AG04450 (cell line): ENCODE results near the gene DGKG. TPM values are rescaled to one million over a fixed set of nuclear protein-coding genes. Genes with fewer than 3 reads are reported as not detected.

Experiments
- CTCF ChIA-PET: fragments of 300-600, 350-600 bp; formaldehyde crosslinking; extraction: SDS; loops from one replicate; lab custom pipeline; 2022; ENCODE audit warnings: antibody characterized with exemption, inconsistent platforms; lab: Charles Lee
- POLR2A ChIA-PET: fragments of 350-600 bp; formaldehyde crosslinking; extraction: SDS; loops from one replicate; lab custom pipeline; 2021; ENCODE audit warnings: antibody characterized with exemption, inconsistent platforms; lab: Yijun Ruan, JAX
- DNase-seq: peaks from one replicate; pipeline ENCODE4 v3.0.0-alpha.2; 2011; ENCODE audit warnings: low read depth, low spot score
- H3K27ac ChIP-seq: one replicate; pipeline ENCODE4 v1.5.1; 2012; ENCODE audit warnings: low read depth, low read length, control low read depth
- H3K27me3 ChIP-seq: one replicate; pipeline ENCODE4 v1.6.0; 2012; ENCODE audit warnings: low read length; ENCODE audit not compliant: control insufficient read depth, insufficient read depth
- H3K4me3 ChIP-seq: 2 replicates; pipeline ENCODE4 v1.5.1; 2011; ENCODE audit warnings: mild to moderate bottlenecking, low read depth, low read length, control low read depth
- H3K9me3 ChIP-seq: 2 replicates; pipeline ENCODE4 v1.5.1; 2012; ENCODE audit warnings: low read length; ENCODE audit not compliant: control insufficient read depth, insufficient read depth
- polyA plus RNA-seq: library from polyadenylated mRNA; depleted of rRNA; stranded (reverse); fragments of >200 nt; gene quantifications from 2 replicates; pipeline ENCODE4 v1.2.3, GENCODE V29; 2011
- TF ChIP-seq, protein P1 (sequence below): IDR thresholded peaks from 2 replicates; pipeline ENCODE4 v1.5.1; 2011; ENCODE audit warnings: low read depth, low read length, control low read depth, inconsistent platforms

DGKG gene
- polyA plus RNA-seq, 1 experiment = 5.1 TPM

DNA sequence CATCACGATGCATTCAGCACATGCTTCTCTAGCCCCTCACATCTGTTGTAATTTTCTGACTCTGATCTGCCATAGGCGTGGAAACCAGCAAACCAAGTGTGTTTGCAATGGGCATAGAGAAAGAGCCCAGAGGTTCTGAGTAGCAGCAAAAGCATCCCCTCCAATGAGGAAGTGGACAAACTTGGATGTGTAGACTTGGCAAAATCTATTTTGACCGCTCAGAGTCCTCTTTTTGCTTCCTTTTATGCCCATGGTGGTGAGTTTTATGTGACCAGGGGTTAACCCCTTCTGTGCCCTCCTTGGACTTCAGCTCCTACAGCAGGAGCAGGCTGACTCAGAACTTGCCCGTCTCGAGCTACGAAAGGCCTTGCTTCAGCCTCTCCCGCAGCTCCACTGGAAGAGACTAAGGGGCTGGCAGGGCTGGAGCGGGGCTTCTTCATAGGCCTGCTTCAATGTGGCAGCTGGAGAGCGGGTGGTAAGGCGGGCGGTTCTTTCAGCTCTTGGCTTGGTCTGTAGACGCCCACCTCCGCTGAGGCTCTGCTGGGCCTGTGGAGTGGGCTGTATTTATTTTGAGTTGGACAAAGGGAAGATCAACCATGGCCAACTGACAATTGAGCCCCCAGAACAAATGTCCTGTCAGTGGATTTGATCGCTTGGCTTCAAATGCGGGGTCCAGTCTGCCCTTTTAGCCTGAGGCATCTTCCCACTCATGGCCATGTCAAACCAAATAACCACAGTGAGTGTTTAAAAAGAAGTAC is 246.6 kb downstream of the DGKG start:
- CTCF ChIA-PET = interaction anchor here (0.7 to 1.3 kb wide), 2 partner anchors 132 to 215 kb away, joined by 4 read pairs; no protein-coding TSS in a partner anchor
- Histone ChIP-seq H3K9me3 (no peaks in the 10 kb centered on the region), H3K27ac (no peak overlapping the region), H3K27me3 (peaks cover 25% of the 10 kb centered on the region), H3K4me3 (no peak overlapping the region)
- no peak for DNase-seq
- POLR2A ChIA-PET = interaction anchor here (0.6 kb wide), 1 partner anchor 81 kb away, joined by 3 read pairs; no protein-coding TSS in a partner anchor
- TF ChIP-seq, protein P1, sequence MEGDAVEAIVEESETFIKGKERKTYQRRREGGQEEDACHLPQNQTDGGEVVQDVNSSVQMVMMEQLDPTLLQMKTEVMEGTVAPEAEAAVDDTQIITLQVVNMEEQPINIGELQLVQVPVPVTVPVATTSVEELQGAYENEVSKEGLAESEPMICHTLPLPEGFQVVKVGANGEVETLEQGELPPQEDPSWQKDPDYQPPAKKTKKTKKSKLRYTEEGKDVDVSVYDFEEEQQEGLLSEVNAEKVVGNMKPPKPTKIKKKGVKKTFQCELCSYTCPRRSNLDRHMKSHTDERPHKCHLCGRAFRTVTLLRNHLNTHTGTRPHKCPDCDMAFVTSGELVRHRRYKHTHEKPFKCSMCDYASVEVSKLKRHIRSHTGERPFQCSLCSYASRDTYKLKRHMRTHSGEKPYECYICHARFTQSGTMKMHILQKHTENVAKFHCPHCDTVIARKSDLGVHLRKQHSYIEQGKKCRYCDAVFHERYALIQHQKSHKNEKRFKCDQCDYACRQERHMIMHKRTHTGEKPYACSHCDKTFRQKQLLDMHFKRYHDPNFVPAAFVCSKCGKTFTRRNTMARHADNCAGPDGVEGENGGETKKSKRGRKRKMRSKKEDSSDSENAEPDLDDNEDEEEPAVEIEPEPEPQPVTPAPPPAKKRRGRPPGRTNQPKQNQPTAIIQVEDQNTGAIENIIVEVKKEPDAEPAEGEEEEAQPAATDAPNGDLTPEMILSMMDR = no peak

DNA sequence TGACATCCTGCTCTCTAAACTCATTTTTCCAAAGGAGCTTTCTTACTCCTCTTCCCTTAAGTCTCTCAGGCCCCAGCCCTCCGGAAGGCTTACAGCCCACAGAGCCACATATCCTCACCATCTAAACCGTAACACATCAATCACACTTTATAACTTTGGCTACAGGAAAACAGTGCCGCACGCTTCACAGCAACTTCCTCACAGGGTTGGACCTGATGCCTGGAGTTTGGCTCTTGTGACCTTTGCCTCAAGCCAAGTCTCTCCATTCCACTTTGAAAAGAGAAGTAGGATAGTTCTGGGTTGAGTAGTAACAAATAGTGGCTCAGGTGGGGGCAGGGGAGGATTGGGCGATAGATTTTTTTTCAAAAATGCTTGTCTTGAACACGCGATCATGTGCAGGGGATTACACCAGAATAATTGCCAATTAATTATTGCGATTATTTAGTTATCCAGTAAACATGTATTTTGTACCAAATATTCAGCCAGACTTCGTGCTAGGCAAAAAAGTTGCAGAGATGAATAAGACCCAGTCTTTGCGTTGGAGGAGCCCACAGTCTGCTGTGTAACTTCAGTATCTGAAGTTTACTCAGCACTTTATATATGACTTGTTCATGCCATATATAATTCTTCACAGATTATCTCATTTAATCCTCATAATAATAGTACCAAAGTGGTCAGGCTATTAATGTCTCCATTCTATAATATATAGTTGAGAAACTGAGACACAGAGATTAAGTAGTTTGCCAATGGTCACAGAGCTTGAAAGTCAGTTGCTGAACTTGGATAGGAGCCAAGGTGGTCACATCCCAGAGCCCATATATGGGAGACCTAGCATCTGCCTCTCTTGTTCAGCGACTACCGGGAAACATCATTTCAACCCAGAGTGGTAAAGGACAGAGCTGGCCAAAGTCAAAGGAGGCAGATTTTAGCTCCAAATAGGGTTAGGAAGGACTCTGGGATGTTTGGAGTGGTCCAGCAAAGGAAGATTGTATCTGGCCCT is 250.8 kb downstream of the DGKG start:
- Histone ChIP-seq H3K4me3 (no peak overlapping the region), H3K27ac (no peak overlapping the region), H3K9me3 (peaks cover 3% of the 10 kb centered on the region; the same call in 1 of the 2 replicates), H3K27me3 (peaks cover 15% of the 10 kb centered on the region)
- ChIA-PET CTCF (interaction anchor here (0.5 to 1.9 kb wide), 2 partner anchors 118 to 429 kb away, joined by 3 to 12 read pairs; no protein-coding TSS in a partner anchor), POLR2A (no interaction called here)
- DNase-seq = no peak
- TF ChIP-seq, protein P1 = no peak

DNA sequence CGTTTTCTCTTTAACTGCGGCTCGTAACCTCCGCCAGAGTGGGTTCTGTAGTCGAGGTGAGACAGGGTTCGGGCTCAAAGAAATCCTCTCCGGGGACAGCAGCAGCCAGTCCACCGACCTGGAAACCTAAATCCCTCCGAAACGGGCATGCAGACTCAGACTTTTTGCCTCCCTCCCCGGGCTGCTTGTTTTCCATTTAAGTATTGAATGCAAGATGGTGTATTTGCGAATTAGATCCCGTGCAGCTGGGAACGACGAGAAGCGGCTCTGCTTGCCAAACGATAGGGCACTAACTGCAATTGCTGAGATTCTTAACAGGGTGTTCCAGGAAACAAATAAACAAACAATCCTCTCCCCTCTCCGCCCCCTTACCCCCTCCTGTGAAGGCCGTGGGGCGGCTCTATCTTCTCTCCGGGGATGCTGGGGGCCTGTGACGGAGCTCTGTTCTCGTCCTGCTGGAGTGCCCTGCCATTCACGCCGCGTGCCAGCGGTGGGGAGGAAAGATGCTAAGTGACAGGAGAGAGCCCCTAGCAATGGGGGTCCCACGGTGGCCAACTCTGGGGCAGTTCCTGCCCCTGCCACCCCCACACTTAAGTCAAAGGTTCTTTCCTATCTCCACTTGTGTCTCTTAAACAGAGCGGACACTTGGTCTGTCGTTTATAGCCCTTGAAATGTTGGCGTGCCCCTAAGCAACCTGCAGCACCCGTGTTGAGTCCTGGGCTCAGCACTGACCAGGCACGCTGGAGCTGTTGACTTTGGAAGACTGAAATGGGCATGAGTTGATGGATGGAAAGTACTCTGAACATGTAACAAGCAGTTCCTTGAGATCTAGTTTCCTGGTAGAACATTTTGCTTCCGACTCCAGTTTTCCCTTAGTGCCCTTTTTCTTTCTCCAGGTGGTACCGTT is 251.9 kb downstream of the DGKG start:
- no peak for DNase-seq
- Histone ChIP-seq H3K27me3 (peaks cover 13% of the 10 kb centered on the region), H3K9me3 (peaks cover 3% of the 10 kb centered on the region; the same call in 1 of the 2 replicates), H3K4me3 (peak overlapping the region; percentile 61), H3K27ac (peak overlapping the region; percentile 90)
- POLR2A ChIA-PET = no interaction called here
- CTCF ChIA-PET = interaction anchor here (0.5 to 1.9 kb wide), 4 partner anchors 163 to 507 kb away, joined by 3 to 12 read pairs (median 6); no protein-coding TSS in a partner anchor
- TF ChIP-seq, protein P1 = no peak

DNA sequence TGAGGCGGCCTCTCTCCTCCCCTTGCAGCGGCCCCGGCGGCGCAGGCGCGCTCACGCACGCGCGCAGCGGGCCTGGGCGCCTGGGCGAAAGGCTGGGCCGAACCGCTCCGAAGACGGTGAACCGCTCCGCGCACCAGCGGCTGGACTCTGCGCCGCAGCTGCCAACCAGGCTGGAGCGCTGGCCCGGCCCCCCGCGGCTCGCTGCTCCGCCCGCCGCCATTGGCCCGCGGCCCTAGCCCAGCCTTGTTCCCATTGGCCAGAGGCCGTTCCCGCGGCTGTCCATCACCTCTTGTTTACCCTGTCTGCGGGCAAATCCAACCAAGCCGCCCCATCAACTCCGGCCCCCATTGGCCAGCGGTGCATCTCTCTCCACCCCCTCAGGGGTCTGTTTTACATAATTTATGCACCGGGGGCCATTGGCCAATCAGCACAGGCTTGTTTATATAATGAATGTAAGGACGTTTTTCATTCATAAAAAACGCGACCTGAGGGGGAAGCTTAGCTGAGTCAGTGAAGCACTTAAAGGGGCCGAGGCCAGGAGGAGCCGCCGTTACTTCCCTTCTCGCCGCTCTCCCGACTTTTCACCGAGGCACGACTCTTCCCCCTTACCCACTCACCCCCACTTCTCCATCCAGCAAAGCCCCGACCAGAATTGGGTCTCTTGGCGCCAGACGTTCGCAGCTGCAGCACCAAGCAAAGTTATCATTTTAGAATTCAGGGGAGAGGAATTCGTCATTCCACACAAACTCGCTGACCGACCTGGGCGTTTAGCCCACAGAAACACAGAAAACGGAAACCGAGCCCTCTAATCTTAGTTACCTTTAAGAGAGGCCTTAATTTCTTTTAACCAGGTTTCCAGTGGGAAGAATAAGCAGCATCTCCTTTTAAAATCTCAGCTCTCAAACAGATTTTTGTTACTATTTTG is 252.8 kb downstream of the DGKG start, which contains the start of gene ETV5:
Gene ETV5 (minus strand): TSS at position 149 of the 925 bp plus-strand sequence. CDS start 3,221 bp downstream, outside the sequence.
- TF ChIP-seq, protein P1 = no peak
- H3K27ac ChIP-seq = peak within 1 kb of the TSS; percentile 90
- peak within 1 kb of the TSS; percentile 95 for H3K4me3 ChIP-seq
- peaks cover 10% of the 10 kb centered on the region for H3K27me3 ChIP-seq
- DNase-seq = peak; percentile 99
- H3K9me3 ChIP-seq = peaks cover 3% of the 10 kb centered on the region; the same call in 1 of the 2 replicates
- POLR2A ChIA-PET = interaction anchor here (1.0 to 1.7 kb wide), 7 partner anchors 10 to 675 kb away, joined by 3 to 5 read pairs (median 4); partner anchors contain the start of genes EIF4A2 and SENP2
- CTCF ChIA-PET = interaction anchor here (0.5 to 1.2 kb wide), 4 partner anchors 115 to 508 kb away, joined by 3 to 7 read pairs (median 4); no protein-coding TSS in a partner anchor
